Measurements from ENCODE around the gene GABBR2.

The GABBR2 gene

GRCh38 chr9:98369896-98370295 is 338.8 kb downstream of the GABBR2 start:
- no peaks in the 10 kb centered on the region for H3K4me1 Mint-ChIP-seq (ENCODE audit: low read depth)
- H3K27ac Mint-ChIP-seq, result no peak overlapping the region
- no peak overlapping the region for H3K4me3 Mint-ChIP-seq
- H3K9me3 Mint-ChIP-seq, result peaks cover 19% of the 10 kb centered on the region
- no peak for DNase-seq
- H3K27me3 Mint-ChIP-seq, result peaks cover 16% of the 10 kb centered on the region
- peaks cover 3% of the 10 kb centered on the region for H3K36me3 Mint-ChIP-seq (ENCODE audit: low read depth)

GRCh38 chr9:98369471-98369870 is 339.3 kb downstream of the GABBR2 start:
- H3K4me3 Mint-ChIP-seq, result no peak overlapping the region
- H3K9me3 Mint-ChIP-seq, result peaks cover 19% of the 10 kb centered on the region
- DNase-seq, result no peak
- no peaks in the 10 kb centered on the region for H3K4me1 Mint-ChIP-seq (ENCODE audit: low read depth)
- peaks cover 3% of the 10 kb centered on the region for H3K36me3 Mint-ChIP-seq (ENCODE audit: low read depth)
- H3K27me3 Mint-ChIP-seq, result peaks cover 16% of the 10 kb centered on the region
- no peak overlapping the region for H3K27ac Mint-ChIP-seq

GRCh38 chr9:98369066-98369425 is 339.7 kb downstream of the GABBR2 start:
- no peak for DNase-seq
- Mint-ChIP-seq H3K4me1 (ENCODE audit: low read depth) (no peaks in the 10 kb centered on the region), H3K9me3 (peaks cover 19% of the 10 kb centered on the region), H3K4me3 (no peak overlapping the region), H3K27ac (no peak overlapping the region), H3K27me3 (peaks cover 16% of the 10 kb centered on the region), H3K36me3 (ENCODE audit: low read depth) (peaks cover 3% of the 10 kb centered on the region)

- H3K27ac Mint-ChIP-seq, result no peak overlapping the region
- no peak overlapping the region for H3K4me3 Mint-ChIP-seq
- no peaks in the 10 kb centered on the region for H3K4me1 Mint-ChIP-seq (ENCODE audit: low read depth)
- peaks cover 3% of the 10 kb centered on the region for H3K36me3 Mint-ChIP-seq (ENCODE audit: low read depth)
- no peak for DNase-seq
- H3K9me3 Mint-ChIP-seq, result peaks cover 19% of the 10 kb centered on the region
- H3K27me3 Mint-ChIP-seq, result peaks cover 16% of the 10 kb centered on the region
Measured at GRCh38 chr9:98368366-98369065, 340.2 kb downstream of the GABBR2 start.

- Mint-ChIP-seq H3K4me3 (no peak overlapping the region), H3K9me3 (peaks cover 19% of the 10 kb centered on the region), H3K27me3 (peaks cover 16% of the 10 kb centered on the region), H3K36me3 (ENCODE audit: low read depth) (peaks cover 3% of the 10 kb centered on the region), H3K4me1 (ENCODE audit: low read depth) (no peaks in the 10 kb centered on the region), H3K27ac (no peak overlapping the region)
- no peak for DNase-seq
Measured at GRCh38 chr9:98367923-98368322, 340.8 kb downstream of the GABBR2 start.

GRCh38 chr9:98367371-98367900 is 341.3 kb downstream of the GABBR2 start:
- peaks cover 19% of the 10 kb centered on the region for H3K9me3 Mint-ChIP-seq
- no peaks in the 10 kb centered on the region for H3K4me1 Mint-ChIP-seq (ENCODE audit: low read depth)
- peaks cover 16% of the 10 kb centered on the region for H3K27me3 Mint-ChIP-seq
- H3K27ac Mint-ChIP-seq, result no peak overlapping the region
- H3K4me3 Mint-ChIP-seq, result no peak overlapping the region
- DNase-seq, result no peak
- peaks cover 3% of the 10 kb centered on the region for H3K36me3 Mint-ChIP-seq (ENCODE audit: low read depth)

- DNase-seq, result no peak
- Mint-ChIP-seq H3K4me1 (ENCODE audit: low read depth) (no peaks in the 10 kb centered on the region), H3K27me3 (peaks cover 16% of the 10 kb centered on the region), H3K27ac (no peak overlapping the region), H3K36me3 (ENCODE audit: low read depth) (peaks cover 3% of the 10 kb centered on the region), H3K4me3 (no peak overlapping the region), H3K9me3 (peaks cover 19% of the 10 kb centered on the region)
Measured at GRCh38 chr9:98365781-98366180, 343.0 kb downstream of the GABBR2 start.

- no peaks in the 10 kb centered on the region for H3K4me1 Mint-ChIP-seq (ENCODE audit: low read depth)
- peaks cover 3% of the 10 kb centered on the region for H3K36me3 Mint-ChIP-seq (ENCODE audit: low read depth)
- no peak for DNase-seq
- H3K27ac Mint-ChIP-seq, result no peak overlapping the region
- peaks cover 16% of the 10 kb centered on the region for H3K27me3 Mint-ChIP-seq
- H3K9me3 Mint-ChIP-seq, result peaks cover 19% of the 10 kb centered on the region
- H3K4me3 Mint-ChIP-seq, result no peak overlapping the region
Measured at GRCh38 chr9:98365227-98365669, 343.5 kb downstream of the GABBR2 start.

GRCh38 chr9:98364086-98364485 is 344.6 kb downstream of the GABBR2 start:
- Mint-ChIP-seq H3K27ac (no peak overlapping the region), H3K27me3 (peaks cover 20% of the 10 kb centered on the region), H3K4me3 (no peak overlapping the region), H3K4me1 (ENCODE audit: low read depth) (no peaks in the 10 kb centered on the region), H3K9me3 (peaks cover 19% of the 10 kb centered on the region), H3K36me3 (ENCODE audit: low read depth) (peaks cover 3% of the 10 kb centered on the region)
- no peak for DNase-seq

GRCh38 chr9:98363644-98364043 is 345.1 kb downstream of the GABBR2 start:
- Mint-ChIP-seq H3K4me3 (no peak overlapping the region), H3K36me3 (ENCODE audit: low read depth) (peaks cover 3% of the 10 kb centered on the region), H3K4me1 (ENCODE audit: low read depth) (no peaks in the 10 kb centered on the region), H3K9me3 (peaks cover 19% of the 10 kb centered on the region), H3K27ac (no peak overlapping the region), H3K27me3 (peaks cover 20% of the 10 kb centered on the region)
- DNase-seq, result no peak

- peaks cover 17% of the 10 kb centered on the region for H3K27me3 Mint-ChIP-seq
- H3K4me1 Mint-ChIP-seq (ENCODE audit: low read depth), result no peaks in the 10 kb centered on the region
- no peak for DNase-seq
- H3K27ac Mint-ChIP-seq, result no peak overlapping the region
- H3K36me3 Mint-ChIP-seq (ENCODE audit: low read depth), result peaks cover 3% of the 10 kb centered on the region
- no peak overlapping the region for H3K4me3 Mint-ChIP-seq
- peaks cover 19% of the 10 kb centered on the region for H3K9me3 Mint-ChIP-seq
Measured at GRCh38 chr9:98362624-98363252, 346.0 kb downstream of the GABBR2 start.

- Mint-ChIP-seq H3K27me3 (peaks cover 13% of the 10 kb centered on the region), H3K9me3 (peaks cover 13% of the 10 kb centered on the region), H3K27ac (no peak overlapping the region), H3K4me1 (ENCODE audit: low read depth) (no peaks in the 10 kb centered on the region), H3K36me3 (ENCODE audit: low read depth) (peaks cover 3% of the 10 kb centered on the region), H3K4me3 (no peak overlapping the region)
- no peak for DNase-seq
Measured at GRCh38 chr9:98361645-98362044, 347.1 kb downstream of the GABBR2 start.

GRCh38 chr9:98360176-98360708 is 348.5 kb downstream of the GABBR2 start:
- H3K4me3 Mint-ChIP-seq, result no peak overlapping the region
- H3K27me3 Mint-ChIP-seq, result peaks cover 9% of the 10 kb centered on the region
- no peak overlapping the region for H3K27ac Mint-ChIP-seq
- H3K36me3 Mint-ChIP-seq (ENCODE audit: low read depth), result peaks cover 3% of the 10 kb centered on the region
- no peak for DNase-seq
- no peaks in the 10 kb centered on the region for H3K4me1 Mint-ChIP-seq (ENCODE audit: low read depth)
- peaks cover 3% of the 10 kb centered on the region for H3K9me3 Mint-ChIP-seq

GRCh38 chr9:98359569-98359968 is 349.2 kb downstream of the GABBR2 start:
- DNase-seq, result no peak
- Mint-ChIP-seq H3K27ac (no peak overlapping the region), H3K4me3 (no peak overlapping the region), H3K27me3 (peaks cover 7% of the 10 kb centered on the region), H3K9me3 (no peaks in the 10 kb centered on the region), H3K4me1 (ENCODE audit: low read depth) (no peaks in the 10 kb centered on the region), H3K36me3 (ENCODE audit: low read depth) (no peaks in the 10 kb centered on the region)

GRCh38 chr9:98357921-98358535 is 350.7 kb downstream of the GABBR2 start:
- Mint-ChIP-seq H3K9me3 (no peaks in the 10 kb centered on the region), H3K27ac (no peak overlapping the region), H3K36me3 (ENCODE audit: low read depth) (no peaks in the 10 kb centered on the region), H3K4me3 (no peak overlapping the region), H3K4me1 (ENCODE audit: low read depth) (no peaks in the 10 kb centered on the region), H3K27me3 (peaks cover 14% of the 10 kb centered on the region)
- DNase-seq, result no peak

All from activated T-cell treated with anti-CD3 and anti-CD28 coated beads, Interleukin-2, amount 50 U/mL, for 24 hours (primary cell).